VCaP (cell line): ENCODE results near the gene BCR.

ENCODE experiments used
- H3K27ac ChIP-seq: fragments of 450-650 bp; 2 replicates; pipeline ENCODE4 v1.5.1; 2017
- TF ChIP-seq, protein P1 (sequence below): fragments of 450-650 bp; conservative IDR thresholded peaks from 2 replicates; pipeline ENCODE4 v1.5.1; 2017; ENCODE audit warnings: mild to moderate bottlenecking, moderate library complexity

Gene BCR

DNA sequence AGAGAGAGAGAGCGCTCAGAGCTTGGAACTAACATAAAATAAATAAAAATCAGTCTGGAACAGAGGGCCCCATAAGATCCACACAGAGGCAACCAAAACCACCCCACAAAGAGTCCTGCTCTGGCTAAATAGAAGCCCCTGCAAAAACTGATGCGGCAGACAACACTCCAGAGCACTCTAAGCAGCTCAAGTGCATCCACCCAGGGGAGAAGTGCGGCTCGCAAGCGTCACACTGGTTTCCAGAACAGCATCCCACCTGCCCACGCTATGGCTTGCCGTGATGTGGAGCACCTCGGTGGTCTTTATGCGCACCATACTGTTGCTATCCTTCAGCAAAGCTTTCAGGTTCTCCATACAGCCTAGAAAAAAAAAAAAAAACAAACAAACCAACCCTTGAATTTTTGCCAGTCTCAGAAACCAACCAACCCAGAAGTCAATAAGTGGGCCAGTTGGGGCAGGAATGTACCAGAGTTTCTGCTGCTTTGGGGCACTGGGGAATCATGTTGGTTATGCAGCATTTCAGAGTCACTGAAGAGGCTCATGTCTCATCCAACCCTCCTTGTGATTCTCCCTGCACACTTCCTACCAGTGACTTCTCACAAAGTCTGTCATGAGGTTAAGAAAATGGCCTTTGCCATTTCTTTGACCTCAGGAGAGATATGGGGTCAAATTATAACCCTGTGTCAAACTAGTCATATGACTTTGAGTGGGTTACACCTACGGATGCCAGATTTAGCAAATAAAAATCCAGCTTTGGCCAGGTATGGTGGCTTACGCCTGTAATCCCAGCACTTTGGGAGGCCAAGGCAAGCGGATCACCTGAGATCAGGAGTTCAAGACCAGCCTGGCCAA lies 41.5 kb upstream of the BCR start:
- no peak overlapping the region for H3K27ac ChIP-seq
- TF ChIP-seq, protein P1, sequence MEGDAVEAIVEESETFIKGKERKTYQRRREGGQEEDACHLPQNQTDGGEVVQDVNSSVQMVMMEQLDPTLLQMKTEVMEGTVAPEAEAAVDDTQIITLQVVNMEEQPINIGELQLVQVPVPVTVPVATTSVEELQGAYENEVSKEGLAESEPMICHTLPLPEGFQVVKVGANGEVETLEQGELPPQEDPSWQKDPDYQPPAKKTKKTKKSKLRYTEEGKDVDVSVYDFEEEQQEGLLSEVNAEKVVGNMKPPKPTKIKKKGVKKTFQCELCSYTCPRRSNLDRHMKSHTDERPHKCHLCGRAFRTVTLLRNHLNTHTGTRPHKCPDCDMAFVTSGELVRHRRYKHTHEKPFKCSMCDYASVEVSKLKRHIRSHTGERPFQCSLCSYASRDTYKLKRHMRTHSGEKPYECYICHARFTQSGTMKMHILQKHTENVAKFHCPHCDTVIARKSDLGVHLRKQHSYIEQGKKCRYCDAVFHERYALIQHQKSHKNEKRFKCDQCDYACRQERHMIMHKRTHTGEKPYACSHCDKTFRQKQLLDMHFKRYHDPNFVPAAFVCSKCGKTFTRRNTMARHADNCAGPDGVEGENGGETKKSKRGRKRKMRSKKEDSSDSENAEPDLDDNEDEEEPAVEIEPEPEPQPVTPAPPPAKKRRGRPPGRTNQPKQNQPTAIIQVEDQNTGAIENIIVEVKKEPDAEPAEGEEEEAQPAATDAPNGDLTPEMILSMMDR = no peak

DNA sequence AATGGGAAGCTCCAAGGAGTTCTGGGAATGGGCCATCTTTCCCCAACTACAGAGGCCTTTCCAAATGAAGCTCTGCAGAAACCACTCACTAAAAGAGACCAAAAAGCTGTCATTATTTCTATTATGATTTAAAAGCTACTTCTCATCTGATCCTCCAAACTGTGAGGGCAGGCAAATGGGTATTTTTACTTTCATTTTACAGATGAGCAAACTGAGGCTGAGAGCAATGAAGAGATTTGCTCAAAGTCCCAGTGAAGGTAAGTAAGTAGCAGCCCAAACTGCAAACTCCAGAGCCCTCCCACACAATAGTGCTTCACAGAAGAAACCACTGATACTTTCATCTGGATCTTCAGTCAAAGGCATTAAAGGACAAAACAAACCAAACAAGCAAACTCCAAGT lies 39.9 kb upstream of the BCR start:
- H3K27ac ChIP-seq = no peak overlapping the region
- TF ChIP-seq, protein P1 = no peak

DNA sequence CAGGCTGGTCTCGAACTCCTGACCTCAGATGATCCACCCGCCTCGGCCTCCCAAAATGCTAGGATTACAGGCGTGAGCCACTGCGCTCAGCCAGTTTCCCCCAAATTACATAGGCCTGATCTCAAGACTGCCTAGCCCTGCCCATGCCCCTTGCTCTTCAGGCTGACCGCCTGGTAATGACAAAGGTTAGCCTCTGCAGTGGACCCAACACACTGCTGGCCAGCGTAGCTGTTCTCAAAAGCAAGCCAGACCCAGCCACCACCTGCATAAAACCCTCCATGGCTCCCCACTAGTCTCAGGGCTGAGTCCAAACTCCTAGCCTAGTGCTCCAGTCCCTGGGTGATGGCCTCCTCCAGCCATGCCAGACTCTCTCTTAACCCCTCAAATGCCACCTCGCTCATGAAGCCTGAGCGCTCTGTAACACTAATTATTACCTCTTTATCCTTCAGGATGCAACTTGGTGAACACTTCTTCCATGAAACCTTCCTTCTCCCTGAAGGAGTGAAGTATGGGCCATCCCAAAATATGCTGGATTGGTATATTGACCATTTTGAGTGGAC lies 37.7 kb upstream of the BCR start:
- TF ChIP-seq, protein P1 = no peak
- H3K27ac ChIP-seq = peak overlapping the region; percentile 63

DNA sequence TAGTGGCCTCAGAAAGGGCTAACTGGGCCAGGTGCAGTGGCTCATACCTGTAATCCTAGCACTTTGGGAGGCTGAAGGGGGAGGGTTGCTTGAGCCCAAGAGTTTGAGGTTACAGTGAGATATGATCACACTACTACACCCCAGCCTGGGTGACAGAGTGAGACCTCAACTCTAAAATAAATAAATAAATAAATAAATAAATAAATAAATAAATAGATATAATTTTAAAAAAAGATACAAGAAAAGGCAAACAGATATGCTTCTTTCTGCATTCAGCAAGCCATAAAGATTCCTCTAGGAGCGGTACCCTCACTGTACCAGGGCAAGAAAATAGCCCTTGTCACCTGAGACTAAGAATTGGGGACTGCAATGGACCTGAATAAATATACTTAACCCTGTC lies 37.2 kb upstream of the BCR start:
- H3K27ac ChIP-seq = no peak overlapping the region
- TF ChIP-seq, protein P1 = no peak

DNA sequence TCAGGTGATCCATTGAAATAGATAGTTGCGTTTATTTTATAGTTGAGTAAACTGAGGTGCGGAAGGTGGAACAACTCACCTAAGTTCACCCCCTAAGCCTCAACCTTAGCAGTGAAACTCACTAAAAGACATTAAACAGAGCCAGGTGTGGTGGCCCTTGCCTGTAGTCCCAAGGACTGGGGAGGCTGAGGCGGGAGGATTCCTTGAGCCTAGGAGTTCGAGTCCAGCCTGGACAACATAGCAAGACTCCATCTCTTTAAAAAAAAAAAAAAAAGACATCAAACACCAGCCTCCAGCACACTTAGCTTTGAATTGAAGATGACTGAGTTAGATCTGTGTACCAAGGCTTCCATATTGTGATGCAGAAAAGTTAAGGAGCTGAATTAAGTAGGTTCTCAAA lies 35.9 kb upstream of the BCR start:
- peak overlapping the region; percentile 99 for H3K27ac ChIP-seq
- TF ChIP-seq, protein P1 = no peak

DNA sequence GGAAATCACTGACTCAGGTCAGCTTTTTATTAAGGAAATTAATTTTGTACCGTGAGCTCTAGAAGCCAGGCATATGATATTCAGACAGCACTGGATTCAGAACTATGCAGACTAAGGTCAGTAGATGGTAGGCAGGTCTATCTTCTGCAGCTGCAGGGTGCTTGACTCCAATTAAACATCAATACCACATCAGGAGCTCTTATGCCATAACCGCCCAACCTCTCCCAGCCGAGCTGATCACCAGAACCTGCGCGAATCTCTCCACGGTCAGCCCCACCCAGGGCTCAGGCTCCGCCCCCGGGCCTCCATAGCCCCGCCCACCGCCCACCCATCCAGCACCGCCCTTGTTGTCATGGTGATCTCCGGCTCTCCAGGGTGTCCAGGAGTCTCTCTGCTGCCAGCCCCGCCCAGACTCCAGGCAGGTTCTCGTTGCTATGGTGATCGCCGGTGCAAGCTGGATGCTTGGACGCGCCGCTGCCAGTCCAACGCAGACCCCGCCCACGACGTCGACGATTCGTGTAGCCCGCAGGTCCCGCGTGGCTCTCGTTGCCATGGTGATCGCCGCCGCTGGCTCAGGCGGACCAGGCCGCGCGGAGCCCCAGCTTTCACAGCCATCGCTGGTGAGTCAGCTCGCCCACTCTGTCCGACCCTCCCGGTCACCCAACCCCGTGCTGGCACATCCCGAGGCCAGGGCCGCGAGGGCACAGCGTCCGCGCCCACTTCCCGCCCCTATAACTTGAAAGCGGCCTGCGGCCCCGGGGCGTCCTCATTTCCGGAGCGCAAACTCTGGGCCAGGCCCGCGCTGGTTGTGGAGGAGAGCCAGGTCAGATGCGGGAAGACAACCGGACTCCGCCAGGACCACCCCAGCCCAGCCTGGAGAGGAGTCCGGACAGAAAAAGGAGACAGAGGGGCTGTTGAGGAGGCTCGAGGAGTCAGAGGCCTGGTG lies 35.1 kb upstream of the BCR start, which contains the start of gene RAB36:
RAB36 (plus strand) TSS at position 546 of the 946 bp plus-strand sequence. CDS start 1,140 bp downstream, outside the sequence.
- TF ChIP-seq, protein P1 = no peak
- H3K27ac ChIP-seq = peak within 1 kb of the TSS; percentile 99
